ENCODE measurements around the gene ENOX1. TPM values are rescaled to one million over a fixed set of nuclear protein-coding genes. Genes with fewer than 3 reads are reported as not detected.

ENOX1 gene
- total RNA-seq, 1 experiment from 2014 or later: 0.26 TPM

DNA sequence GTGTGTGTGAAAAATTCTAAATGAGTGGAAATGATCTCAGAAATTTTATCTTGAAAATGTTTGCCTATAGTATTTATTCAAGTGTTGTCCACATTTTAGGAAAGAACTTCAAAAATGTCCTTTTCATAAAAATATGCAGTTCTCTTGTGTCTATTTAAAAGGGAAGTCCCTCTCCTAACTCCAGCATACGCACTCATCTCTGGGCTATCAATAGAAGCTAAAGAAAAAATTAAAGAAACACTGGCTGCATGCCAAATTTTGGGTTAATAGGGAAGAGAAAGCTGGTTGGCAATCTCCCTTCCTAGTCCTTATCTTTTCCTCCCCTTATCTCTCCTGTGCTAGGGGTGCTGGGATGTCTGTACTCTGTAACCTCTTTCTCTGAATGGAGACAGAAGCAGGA lies 313.3 kb downstream of the ENOX1 start:
- ChIA-PET POLR2A (no interaction called here), CTCF (no interaction called here)
- no peaks in the 10 kb centered on the region for H3K36me3 Mint-ChIP-seq
- no peaks in the 10 kb centered on the region for H3K4me1 Mint-ChIP-seq
- no peak for ATAC-seq
- TF ChIP-seq ZNF232 (CRISPR knock-in tag; IDR thresholded peaks at IDR 0.05): no peak
- no peak for TF ChIP-seq NFYB (CRISPR knock-in tag; conservative IDR thresholded peaks at IDR 0.05; ENCODE audit: low read depth)
- TF ChIP-seq, protein P1, sequence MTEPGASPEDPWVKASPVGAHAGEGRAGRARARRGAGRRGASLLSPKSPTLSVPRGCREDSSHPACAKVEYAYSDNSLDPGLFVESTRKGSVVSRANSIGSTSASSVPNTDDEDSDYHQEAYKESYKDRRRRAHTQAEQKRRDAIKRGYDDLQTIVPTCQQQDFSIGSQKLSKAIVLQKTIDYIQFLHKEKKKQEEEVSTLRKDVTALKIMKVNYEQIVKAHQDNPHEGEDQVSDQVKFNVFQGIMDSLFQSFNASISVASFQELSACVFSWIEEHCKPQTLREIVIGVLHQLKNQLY (CRISPR knock-in tag; IDR thresholded peaks at IDR 0.05): no peak
- TF ChIP-seq TEAD4 (CRISPR knock-in tag; IDR thresholded peaks at IDR 0.05): no peak
- no peak for TF ChIP-seq ETV6 (CRISPR knock-in tag; IDR thresholded peaks at IDR 0.05)
- no peak for TF ChIP-seq JUN (CRISPR knock-in tag; IDR thresholded peaks at IDR 0.05)
- TF ChIP-seq NFATC4 (CRISPR knock-in tag; IDR thresholded peaks at IDR 0.05): no peak
- no peak for TF ChIP-seq NR2C2 (CRISPR knock-in tag; IDR thresholded peaks at IDR 0.05)
- TF ChIP-seq TCF7 (CRISPR knock-in tag; IDR thresholded peaks at IDR 0.05; ENCODE audit: low read depth): no peak
- TF ChIP-seq RELA (CRISPR knock-in tag; IDR thresholded peaks at IDR 0.05; ENCODE audit: borderline replicate concordance): no peak
- no peak for TF ChIP-seq NFE2L1 (CRISPR knock-in tag; IDR thresholded peaks at IDR 0.05)
- TF ChIP-seq, protein P2, sequence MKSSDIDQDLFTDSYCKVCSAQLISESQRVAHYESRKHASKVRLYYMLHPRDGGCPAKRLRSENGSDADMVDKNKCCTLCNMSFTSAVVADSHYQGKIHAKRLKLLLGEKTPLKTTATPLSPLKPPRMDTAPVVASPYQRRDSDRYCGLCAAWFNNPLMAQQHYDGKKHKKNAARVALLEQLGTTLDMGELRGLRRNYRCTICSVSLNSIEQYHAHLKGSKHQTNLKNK (CRISPR knock-in tag; IDR thresholded peaks at IDR 0.05): no peak
- TF ChIP-seq, protein P3, sequence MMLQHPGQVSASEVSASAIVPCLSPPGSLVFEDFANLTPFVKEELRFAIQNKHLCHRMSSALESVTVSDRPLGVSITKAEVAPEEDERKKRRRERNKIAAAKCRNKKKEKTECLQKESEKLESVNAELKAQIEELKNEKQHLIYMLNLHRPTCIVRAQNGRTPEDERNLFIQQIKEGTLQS (CRISPR knock-in tag; conservative IDR thresholded peaks at IDR 0.05): no peak
- no peak for TF ChIP-seq PRRX2 (CRISPR knock-in tag; IDR thresholded peaks at IDR 0.05)
- no peak for TF ChIP-seq EMX1 (CRISPR knock-in tag; IDR thresholded peaks at IDR 0.05)
- no peak for TF ChIP-seq CBFB (CRISPR knock-in tag; IDR thresholded peaks at IDR 0.05; ENCODE audit: low read depth)
- no peak for TF ChIP-seq TEAD1 (CRISPR knock-in tag; IDR thresholded peaks at IDR 0.05)
- no peak for TF ChIP-seq TP53 (CRISPR knock-in tag; IDR thresholded peaks at IDR 0.05)
- TF ChIP-seq, protein P4, sequence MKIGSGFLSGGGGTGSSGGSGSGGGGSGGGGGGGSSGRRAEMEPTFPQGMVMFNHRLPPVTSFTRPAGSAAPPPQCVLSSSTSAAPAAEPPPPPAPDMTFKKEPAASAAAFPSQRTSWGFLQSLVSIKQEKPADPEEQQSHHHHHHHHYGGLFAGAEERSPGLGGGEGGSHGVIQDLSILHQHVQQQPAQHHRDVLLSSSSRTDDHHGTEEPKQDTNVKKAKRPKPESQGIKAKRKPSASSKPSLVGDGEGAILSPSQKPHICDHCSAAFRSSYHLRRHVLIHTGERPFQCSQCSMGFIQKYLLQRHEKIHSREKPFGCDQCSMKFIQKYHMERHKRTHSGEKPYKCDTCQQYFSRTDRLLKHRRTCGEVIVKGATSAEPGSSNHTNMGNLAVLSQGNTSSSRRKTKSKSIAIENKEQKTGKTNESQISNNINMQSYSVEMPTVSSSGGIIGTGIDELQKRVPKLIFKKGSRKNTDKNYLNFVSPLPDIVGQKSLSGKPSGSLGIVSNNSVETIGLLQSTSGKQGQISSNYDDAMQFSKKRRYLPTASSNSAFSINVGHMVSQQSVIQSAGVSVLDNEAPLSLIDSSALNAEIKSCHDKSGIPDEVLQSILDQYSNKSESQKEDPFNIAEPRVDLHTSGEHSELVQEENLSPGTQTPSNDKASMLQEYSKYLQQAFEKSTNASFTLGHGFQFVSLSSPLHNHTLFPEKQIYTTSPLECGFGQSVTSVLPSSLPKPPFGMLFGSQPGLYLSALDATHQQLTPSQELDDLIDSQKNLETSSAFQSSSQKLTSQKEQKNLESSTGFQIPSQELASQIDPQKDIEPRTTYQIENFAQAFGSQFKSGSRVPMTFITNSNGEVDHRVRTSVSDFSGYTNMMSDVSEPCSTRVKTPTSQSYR (CRISPR knock-in tag; IDR thresholded peaks at IDR 0.05): no peak
- no peaks in the 10 kb centered on the region for H3K9me3 Mint-ChIP-seq
- no peak overlapping the region for H3K27ac Mint-ChIP-seq
- DNase-seq (ENCODE audit: low spot score): no peak
- H3K4me3 Mint-ChIP-seq: no peak overlapping the region
- H3K27me3 Mint-ChIP-seq (ENCODE audit: low read depth): no peaks in the 10 kb centered on the region

DNA sequence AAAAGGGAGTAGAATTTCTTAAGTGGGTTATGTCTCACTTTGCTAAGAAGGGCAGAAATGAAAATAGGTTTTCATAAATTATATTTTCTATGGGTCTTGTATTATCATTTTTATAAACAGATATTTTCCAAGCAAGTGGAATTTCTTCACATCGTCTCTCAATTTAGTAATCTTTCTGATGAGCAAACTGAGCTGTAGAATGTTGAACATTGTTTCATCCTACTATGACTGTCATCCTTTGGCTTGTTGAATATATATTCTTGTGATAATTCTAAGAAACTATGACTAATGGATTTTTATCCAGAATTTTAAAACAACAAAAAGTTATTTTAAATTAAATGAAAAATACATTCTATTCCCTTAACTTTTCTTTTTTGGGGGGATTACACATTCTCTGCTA lies 313.8 kb downstream of the ENOX1 start:
- Mint-ChIP-seq H3K27ac (no peak overlapping the region), H3K36me3 (no peaks in the 10 kb centered on the region), H3K27me3 (ENCODE audit: low read depth) (no peaks in the 10 kb centered on the region), H3K4me3 (no peak overlapping the region), H3K4me1 (no peaks in the 10 kb centered on the region), H3K9me3 (no peaks in the 10 kb centered on the region)
- POLR2A ChIA-PET: no interaction called here
- ATAC-seq (no peak), DNase-seq (ENCODE audit: low spot score) (no peak)
- CTCF ChIA-PET: no interaction called here
- TF ChIP-seq, protein P5, sequence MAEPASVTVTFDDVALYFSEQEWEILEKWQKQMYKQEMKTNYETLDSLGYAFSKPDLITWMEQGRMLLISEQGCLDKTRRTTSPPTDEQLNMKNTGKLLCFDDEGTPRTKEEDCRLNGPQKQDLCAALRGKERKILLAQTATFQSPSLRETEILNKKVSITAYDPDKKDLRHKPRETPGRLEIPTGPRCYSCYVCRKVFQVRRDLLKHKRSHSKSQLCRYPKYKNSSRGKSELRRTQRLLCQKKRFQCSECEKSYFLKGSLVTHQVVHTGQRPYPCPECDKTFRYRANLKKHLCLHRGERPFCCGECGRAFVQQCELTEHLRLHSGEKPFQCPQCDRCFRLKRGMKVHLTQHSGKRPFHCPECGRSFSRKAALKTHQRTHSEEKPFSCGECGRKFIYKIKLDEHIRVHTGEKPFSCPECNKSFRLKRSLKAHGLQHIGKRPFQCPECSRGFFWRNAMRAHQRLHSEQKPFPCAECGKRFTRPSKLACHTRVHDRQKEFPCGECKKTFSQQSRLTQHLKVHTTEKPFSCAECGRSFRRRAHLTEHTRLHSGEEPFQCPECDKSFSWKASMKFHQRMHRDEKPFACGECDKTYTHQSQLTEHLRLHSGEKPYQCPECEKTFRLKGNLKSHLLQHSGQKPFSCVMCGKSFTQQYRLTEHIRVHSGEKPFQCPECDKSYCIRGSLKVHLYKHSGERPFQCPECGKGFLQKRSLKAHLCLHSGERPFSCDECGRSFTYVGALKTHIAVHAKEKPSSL (CRISPR knock-in tag; conservative IDR thresholded peaks at IDR 0.05): no peak
- TF ChIP-seq TP53 (CRISPR knock-in tag; IDR thresholded peaks at IDR 0.05) (no peak), ETV6 (CRISPR knock-in tag; IDR thresholded peaks at IDR 0.05) (no peak), NFATC4 (CRISPR knock-in tag; IDR thresholded peaks at IDR 0.05) (no peak), TEAD4 (CRISPR knock-in tag; IDR thresholded peaks at IDR 0.05) (no peak), ZNF232 (CRISPR knock-in tag; IDR thresholded peaks at IDR 0.05) (no peak), KAT7 (CRISPR knock-in tag; IDR thresholded peaks at IDR 0.05; ENCODE audit: borderline replicate concordance) (no peak), ZNF121 (CRISPR knock-in tag; IDR thresholded peaks at IDR 0.05) (no peak)
- TF ChIP-seq, protein P6, sequence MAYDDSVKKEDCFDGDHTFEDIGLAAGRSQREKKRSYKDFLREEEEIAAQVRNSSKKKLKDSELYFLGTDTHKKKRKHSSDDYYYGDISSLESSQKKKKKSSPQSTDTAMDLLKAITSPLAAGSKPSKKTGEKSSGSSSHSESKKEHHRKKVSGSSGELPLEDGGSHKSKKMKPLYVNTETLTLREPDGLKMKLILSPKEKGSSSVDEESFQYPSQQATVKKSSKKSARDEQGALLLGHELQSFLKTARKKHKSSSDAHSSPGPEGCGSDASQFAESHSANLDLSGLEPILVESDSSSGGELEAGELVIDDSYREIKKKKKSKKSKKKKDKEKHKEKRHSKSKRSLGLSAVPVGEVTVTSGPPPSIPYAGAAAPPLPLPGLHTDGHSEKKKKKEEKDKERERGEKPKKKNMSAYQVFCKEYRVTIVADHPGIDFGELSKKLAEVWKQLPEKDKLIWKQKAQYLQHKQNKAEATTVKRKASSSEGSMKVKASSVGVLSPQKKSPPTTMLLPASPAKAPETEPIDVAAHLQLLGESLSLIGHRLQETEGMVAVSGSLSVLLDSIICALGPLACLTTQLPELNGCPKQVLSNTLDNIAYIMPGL (CRISPR knock-in tag; IDR thresholded peaks at IDR 0.05): no peak
- TF ChIP-seq, protein P7, sequence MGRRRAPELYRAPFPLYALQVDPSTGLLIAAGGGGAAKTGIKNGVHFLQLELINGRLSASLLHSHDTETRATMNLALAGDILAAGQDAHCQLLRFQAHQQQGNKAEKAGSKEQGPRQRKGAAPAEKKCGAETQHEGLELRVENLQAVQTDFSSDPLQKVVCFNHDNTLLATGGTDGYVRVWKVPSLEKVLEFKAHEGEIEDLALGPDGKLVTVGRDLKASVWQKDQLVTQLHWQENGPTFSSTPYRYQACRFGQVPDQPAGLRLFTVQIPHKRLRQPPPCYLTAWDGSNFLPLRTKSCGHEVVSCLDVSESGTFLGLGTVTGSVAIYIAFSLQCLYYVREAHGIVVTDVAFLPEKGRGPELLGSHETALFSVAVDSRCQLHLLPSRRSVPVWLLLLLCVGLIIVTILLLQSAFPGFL (CRISPR knock-in tag; IDR thresholded peaks at IDR 0.05; ENCODE audit: borderline replicate concordance): no peak
- TF ChIP-seq, protein P8, sequence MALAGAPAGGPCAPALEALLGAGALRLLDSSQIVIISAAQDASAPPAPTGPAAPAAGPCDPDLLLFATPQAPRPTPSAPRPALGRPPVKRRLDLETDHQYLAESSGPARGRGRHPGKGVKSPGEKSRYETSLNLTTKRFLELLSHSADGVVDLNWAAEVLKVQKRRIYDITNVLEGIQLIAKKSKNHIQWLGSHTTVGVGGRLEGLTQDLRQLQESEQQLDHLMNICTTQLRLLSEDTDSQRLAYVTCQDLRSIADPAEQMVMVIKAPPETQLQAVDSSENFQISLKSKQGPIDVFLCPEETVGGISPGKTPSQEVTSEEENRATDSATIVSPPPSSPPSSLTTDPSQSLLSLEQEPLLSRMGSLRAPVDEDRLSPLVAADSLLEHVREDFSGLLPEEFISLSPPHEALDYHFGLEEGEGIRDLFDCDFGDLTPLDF (CRISPR knock-in tag; IDR thresholded peaks at IDR 0.05): no peak
